H1 (cell line): ENCODE results near the gene SERPINA1.

Experiments used
- ASH2L ChIP-seq: fragments of 200-600, 300-600 bp; sonication (generic); IDR thresholded peaks from one replicate; pipeline ENCODE4 v1.7.1; 2017; ENCODE audit warnings: low read length
- CBX8 ChIP-seq: fragments of 300-800, 300-1000 bp; sonication (generic); IDR thresholded peaks from 2 replicates; pipeline ENCODE4 v1.7.1; 2016; ENCODE audit warnings: low read depth, low read length, borderline replicate concordance
- EP300 ChIP-seq, 2 experiments: IDR thresholded peaks; 1 replicate in 1 of 2; 2 replicates in 1 of 2; pipeline ENCODE4 v1.6.1; 2011 to 2012; ENCODE audit warnings: low read depth in 2 of 2, low read length in 2 of 2, mild to moderate bottlenecking in 2 of 2, borderline replicate concordance in 1 of 2, inconsistent platforms in 1 of 2, moderate library complexity in 1 of 2
- EZH2 ChIP-seq: fragments of 200-600 bp; sonication (generic); IDR thresholded peaks from 2 replicates; pipeline ENCODE4 v1.7.1; 2012; ENCODE audit warnings: low read depth, mild to moderate bottlenecking, moderate library complexity, low read length, inconsistent platforms; ENCODE audit not compliant: severe bottlenecking
- GTF2F1 ChIP-seq: IDR thresholded peaks from 2 replicates; pipeline ENCODE4 v1.6.1; 2012; ENCODE audit warnings: low read depth, low read length, improper control_type of control experiment, borderline replicate concordance
- KDM4A ChIP-seq: IDR thresholded peaks from one replicate; pipeline ENCODE4 v1.7.1; 2012; ENCODE audit warnings: low read depth, mild to moderate bottlenecking, moderate library complexity, low read length, inconsistent platforms; ENCODE audit not compliant: severe bottlenecking
- MAFK ChIP-seq: IDR thresholded peaks from 2 replicates; pipeline ENCODE4 v1.6.1; 2012; ENCODE audit warnings: low read depth, mild to moderate bottlenecking, improper control_type of control experiment, low read length
- POLR2A ChIP-seq, 2 experiments: IDR thresholded peaks; 1 replicate in 1 of 2; 2 replicates in 1 of 2; pipeline ENCODE4 v1.6.1; 2011; ENCODE audit warnings: low read depth in 2 of 2, low read length in 2 of 2, mild to moderate bottlenecking in 2 of 2; ENCODE audit errors: control extremely low read depth in 1 of 2
- RXRA ChIP-seq: IDR thresholded peaks from 2 replicates; pipeline ENCODE4 v1.6.1; 2011; ENCODE audit warnings: low read depth, mild to moderate bottlenecking, low read length, moderate library complexity; ENCODE audit not compliant: insufficient read depth
- TAF1 ChIP-seq: IDR thresholded peaks from 2 replicates; pipeline ENCODE4 v1.6.1; 2011; ENCODE audit warnings: mild to moderate bottlenecking, low read depth, low read length
- TBP ChIP-seq: IDR thresholded peaks from 2 replicates; pipeline ENCODE4 v1.6.1; 2011; ENCODE audit warnings: low read depth, low read length, improper control_type of control experiment
- ZNF274 ChIP-seq: IDR thresholded peaks from 2 replicates; pipeline ENCODE4 v1.7.0; 2012; ENCODE audit warnings: low read length, borderline replicate concordance; ENCODE audit errors: extremely low read depth
- TF ChIP-seq, protein P1 (sequence below), 3 experiments: IDR thresholded peaks; 1 replicate in 2 of 3; 2 replicates in 1 of 3; pipeline versions ENCODE4 v1.5.1 to v1.6.1; 2011; ENCODE audit warnings: low read length in 3 of 3, mild to moderate bottlenecking in 3 of 3, inconsistent platforms in 2 of 3, low read depth in 1 of 3, moderate library complexity in 1 of 3; ENCODE audit not compliant: insufficient read depth in 1 of 3; ENCODE audit errors: control extremely low read depth in 1 of 3
- TF ChIP-seq, protein P2 (sequence below): IDR thresholded peaks from 2 replicates; pipeline ENCODE4 v1.6.1; 2012; ENCODE audit warnings: inconsistent platforms

DNA sequence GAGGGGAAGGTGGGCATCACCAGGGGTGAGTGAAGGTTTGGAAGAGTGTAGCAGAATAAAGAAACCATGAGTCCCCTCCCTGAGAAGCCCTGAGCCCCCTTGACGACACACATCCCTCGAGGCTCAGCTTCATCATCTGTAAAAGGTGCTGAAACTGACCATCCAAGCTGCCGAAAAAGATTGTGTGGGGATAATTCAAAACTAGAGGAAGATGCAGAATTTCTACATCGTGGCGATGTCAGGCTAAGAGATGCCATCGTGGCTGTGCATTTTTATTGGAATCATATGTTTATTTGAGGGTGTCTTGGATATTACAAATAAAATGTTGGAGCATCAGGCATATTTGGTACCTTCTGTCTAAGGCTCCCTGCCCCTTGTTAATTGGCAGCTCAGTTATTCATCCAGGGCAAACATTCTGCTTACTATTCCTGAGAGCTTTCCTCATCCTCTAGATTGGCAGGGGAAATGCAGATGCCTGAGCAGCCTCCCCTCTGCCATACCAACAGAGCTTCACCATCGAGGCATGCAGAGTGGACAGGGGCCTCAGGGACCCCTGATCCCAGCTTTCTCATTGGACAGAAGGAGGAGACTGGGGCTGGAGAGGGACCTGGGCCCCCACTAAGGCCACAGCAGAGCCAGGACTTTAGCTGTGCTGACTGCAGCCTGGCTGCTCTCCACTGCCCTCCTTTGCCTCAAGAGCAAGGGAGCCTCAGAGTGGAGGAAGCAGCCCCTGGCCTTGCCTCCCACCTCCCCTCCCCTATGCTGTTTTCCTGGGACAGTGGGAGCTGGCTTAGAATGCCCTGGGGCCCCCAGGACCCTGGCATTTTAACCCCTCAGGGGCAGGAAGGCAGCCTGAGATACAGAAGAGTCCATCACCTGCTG is 7.0 kb downstream of the SERPINA1 start:
- TF ChIP-seq ZNF274 (no peak), TBP (no peak), CBX8 (no peak), GTF2F1 (no peak), POLR2A (IDR thresholded peaks at IDR 0.05; ENCODE audit: control extremely low read depth in 1 of 2, low read depth in 2 of 2, low read length in 2 of 2) (no peak), KDM4A (no peak), ASH2L (no peak), EP300 (IDR thresholded peaks at IDR 0.05; ENCODE audit: borderline replicate concordance in 1 of 2, low read depth in 2 of 2, low read length in 2 of 2) (no peak), MAFK (no peak), RXRA (no peak), EZH2 (no peak), TAF1 (no peak)
- TF ChIP-seq, protein P1, sequence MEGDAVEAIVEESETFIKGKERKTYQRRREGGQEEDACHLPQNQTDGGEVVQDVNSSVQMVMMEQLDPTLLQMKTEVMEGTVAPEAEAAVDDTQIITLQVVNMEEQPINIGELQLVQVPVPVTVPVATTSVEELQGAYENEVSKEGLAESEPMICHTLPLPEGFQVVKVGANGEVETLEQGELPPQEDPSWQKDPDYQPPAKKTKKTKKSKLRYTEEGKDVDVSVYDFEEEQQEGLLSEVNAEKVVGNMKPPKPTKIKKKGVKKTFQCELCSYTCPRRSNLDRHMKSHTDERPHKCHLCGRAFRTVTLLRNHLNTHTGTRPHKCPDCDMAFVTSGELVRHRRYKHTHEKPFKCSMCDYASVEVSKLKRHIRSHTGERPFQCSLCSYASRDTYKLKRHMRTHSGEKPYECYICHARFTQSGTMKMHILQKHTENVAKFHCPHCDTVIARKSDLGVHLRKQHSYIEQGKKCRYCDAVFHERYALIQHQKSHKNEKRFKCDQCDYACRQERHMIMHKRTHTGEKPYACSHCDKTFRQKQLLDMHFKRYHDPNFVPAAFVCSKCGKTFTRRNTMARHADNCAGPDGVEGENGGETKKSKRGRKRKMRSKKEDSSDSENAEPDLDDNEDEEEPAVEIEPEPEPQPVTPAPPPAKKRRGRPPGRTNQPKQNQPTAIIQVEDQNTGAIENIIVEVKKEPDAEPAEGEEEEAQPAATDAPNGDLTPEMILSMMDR (IDR thresholded peaks at IDR 0.05; ENCODE audit: control extremely low read depth in 1 of 3, insufficient read depth in 1 of 3, low read depth in 1 of 3, low read length in 3 of 3) = no peak
- TF ChIP-seq, protein P2, sequence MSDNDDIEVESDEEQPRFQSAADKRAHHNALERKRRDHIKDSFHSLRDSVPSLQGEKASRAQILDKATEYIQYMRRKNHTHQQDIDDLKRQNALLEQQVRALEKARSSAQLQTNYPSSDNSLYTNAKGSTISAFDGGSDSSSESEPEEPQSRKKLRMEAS = no peak
